ENCODE results near the gene TAOK2. TPM values are rescaled to one million over a fixed set of nuclear protein-coding genes. Genes with fewer than 3 reads are reported as not detected.
A peak's percentile ranks its signal among the peaks of the same experiment; 100 is the strongest.
"Not testable (repeated sequence)": the region's sequence is repeated elsewhere in the genome, so short reads cannot be mapped to it uniquely, and the experiment has no call there.

The TAOK2 gene
- total RNA-seq, 2 donors from 2014 or later = 43.8 to 97.4 TPM

- no peak within 1 kb of the TSS for H3K27ac ChIP-seq
- peak within 1 kb of the TSS; percentile 14 to 32 for H3K4me3 ChIP-seq
- no peaks in the 10 kb centered on the region for H3K36me3 ChIP-seq
- peaks cover 13% of the 10 kb centered on the region for H3K27me3 ChIP-seq (replicated peaks; ENCODE audit: insufficient read depth)
- WGBS = under 1% methylated on average over 82 of the region's 99 CpGs
- intact Hi-C loops (cut with DNase I) = no loop called here
- no peak for DNase-seq (ENCODE audit: low spot score)
- H3K9me3 ChIP-seq = no peaks in the 10 kb centered on the region
- no peak for TF ChIP-seq POLR2AphosphoS5 (IDR thresholded peaks at IDR 0.05)
- no peak for TF ChIP-seq POLR2A (IDR thresholded peaks at IDR 0.05)
- no peak for TF ChIP-seq CTCF (IDR thresholded peaks at IDR 0.05)
- no peaks in the 10 kb centered on the region for H3K4me1 ChIP-seq (replicated peaks)
Measured at GRCh38 chr16:30010844-30011713, 37.4 kb downstream of the TAOK2 start, which contains the start of gene DOC2A. Gene DOC2A, minus strand, starts transcription at chr16:30011027. Its CDS starts 805 bp downstream, at chr16:30010222.

GRCh38 chr16:30011714-30012504 lies 38.2 kb downstream of the TAOK2 start:
- H3K4me1 ChIP-seq (replicated peaks) = no peaks in the 10 kb centered on the region
- no peaks in the 10 kb centered on the region for H3K36me3 ChIP-seq
- intact Hi-C loops (cut with DNase I) = no loop called here
- H3K27ac ChIP-seq = no peak overlapping the region
- TF ChIP-seq CTCF (IDR thresholded peaks at IDR 0.05) (no peak), POLR2AphosphoS5 (IDR thresholded peaks at IDR 0.05) (no peak), POLR2A (IDR thresholded peaks at IDR 0.05) (no peak)
- no peak overlapping the region for H3K4me3 ChIP-seq
- H3K9me3 ChIP-seq = no peaks in the 10 kb centered on the region
- DNase-seq (ENCODE audit: low spot score) = no peak
- H3K27me3 ChIP-seq (replicated peaks; ENCODE audit: insufficient read depth) = peaks cover 13% of the 10 kb centered on the region
- WGBS = 28% methylated on average over 29 of the region's 31 CpGs

- intact Hi-C loops (cut with DNase I); H3K27ac ChIP-seq; H3K4me3 ChIP-seq; H3K36me3 ChIP-seq; H3K4me1 ChIP-seq (replicated peaks); H3K9me3 ChIP-seq; DNase-seq (ENCODE audit: low spot score): not testable (repeated sequence)
- H3K27me3 ChIP-seq (replicated peaks; ENCODE audit: insufficient read depth) = peaks cover 13% of the 10 kb centered on the region
- 82% methylated on average over 14 of the region's 14 CpGs for WGBS
Measured at GRCh38 chr16:30012598-30012997, 38.9 kb downstream of the TAOK2 start.

GRCh38 chr16:30015450-30015849 lies 41.8 kb downstream of the TAOK2 start:
- WGBS = 92% methylated on average over 7 of the region's 7 CpGs
- H3K4me1 ChIP-seq (replicated peaks); H3K27ac ChIP-seq; intact Hi-C loops (cut with DNase I); H3K27me3 ChIP-seq (replicated peaks; ENCODE audit: insufficient read depth); H3K4me3 ChIP-seq; H3K36me3 ChIP-seq; H3K9me3 ChIP-seq; DNase-seq (ENCODE audit: low spot score): not testable (repeated sequence)

- Histone ChIP-seq H3K4me3 (no peak overlapping the region), H3K36me3 (no peaks in the 10 kb centered on the region), H3K9me3 (no peaks in the 10 kb centered on the region), H3K4me1 (replicated peaks) (no peaks in the 10 kb centered on the region), H3K27ac (no peak overlapping the region), H3K27me3 (replicated peaks; ENCODE audit: insufficient read depth) (no peaks in the 10 kb centered on the region)
- intact Hi-C loops (cut with DNase I) = no loop called here
- DNase-seq (ENCODE audit: low spot score) = no peak
- WGBS = 72% methylated on average over 8 of the region's 8 CpGs
- TF ChIP-seq POLR2AphosphoS5 (IDR thresholded peaks at IDR 0.05) (no peak), POLR2A (IDR thresholded peaks at IDR 0.05) (no peak), CTCF (IDR thresholded peaks at IDR 0.05) (no peak)
Measured at GRCh38 chr16:30016555-30017276, 43.0 kb downstream of the TAOK2 start.
